OCI-LY7 (cell line): ENCODE measurements around the gene BZW1. TPM values are rescaled to one million over a fixed set of nuclear protein-coding genes. Genes with fewer than 3 reads are reported as not detected.
A peak's percentile ranks its signal among the peaks of the same experiment; 100 is the strongest.

Experiments used
- BruUV-seq: library from RNA; stranded (reverse); fragments of 400-500 nt; replicated peaks from 2 replicates; lab custom pipeline; 2021; lab: Mats Ljungman, UMichigan
- CTCF ChIA-PET: fragments of 300-600 bp; sonication (Branson Sonifier 250); formaldehyde crosslinking; loops from one replicate; lab custom pipeline; 2022; ENCODE audit warnings: antibody characterized with exemption; ENCODE audit not compliant: unreplicated experiment; lab: Charles Lee
- POLR2A ChIA-PET: fragments of 300-600 bp; sonication (Branson Sonifier 250); formaldehyde crosslinking; loops from one replicate; lab custom pipeline; 2022; ENCODE audit warnings: antibody characterized with exemption; lab: Charles Lee
- DNase-seq: peaks from one replicate; pipeline ENCODE4 v3.0.0-alpha.2; 2015; ENCODE audit warnings: low spot score
- H2AFZ ChIP-seq: fragments of 200-600 bp; sonication (generic), shearing (Covaris generic); 2 replicates; pipeline ENCODE4 v1.6.1; 2014; ENCODE audit warnings: mild to moderate bottlenecking, antibody characterized with exemption, low read length, moderate library complexity
- H3K27ac ChIP-seq: fragments of 200-600 bp; sonication (generic); 2 replicates; pipeline ENCODE4 v1.5.1; 2014; ENCODE audit warnings: mixed run types, low read depth, mild to moderate bottlenecking, moderate library complexity, low read length, inconsistent platforms; ENCODE audit not compliant: poor library complexity, severe bottlenecking
- H3K36me3 ChIP-seq: fragments of 200-600 bp; sonication (generic); 2 replicates; pipeline ENCODE4 v1.6.1; 2014; ENCODE audit warnings: mild to moderate bottlenecking, antibody characterized with exemption, low read length, moderate library complexity, mixed read lengths; ENCODE audit not compliant: insufficient read depth
- H3K4me1 ChIP-seq: fragments of 200-600 bp; sonication (generic); 2 replicates; pipeline ENCODE4 v1.5.1; 2014; ENCODE audit warnings: mild to moderate bottlenecking, low read length; ENCODE audit not compliant: insufficient read depth, poor library complexity, severe bottlenecking
- H3K4me2 ChIP-seq: fragments of 200-600 bp; sonication (generic); 2 replicates; pipeline ENCODE4 v1.6.1; 2014; ENCODE audit warnings: mild to moderate bottlenecking, low read length
- H3K4me3 ChIP-seq: fragments of 200-600 bp; sonication (generic); 2 replicates; pipeline ENCODE4 v1.5.1; 2014; ENCODE audit warnings: mild to moderate bottlenecking, low read depth, low read length; ENCODE audit not compliant: poor library complexity, severe bottlenecking
- H3K79me2 ChIP-seq: fragments of 200-600 bp; sonication (generic); 2 replicates; pipeline ENCODE4 v1.6.1; 2016; ENCODE audit warnings: low read depth, mild to moderate bottlenecking, low read length, moderate library complexity, mixed read lengths; ENCODE audit not compliant: insufficient read depth
- H3K9me2 ChIP-seq: fragments of 200-600 bp; sonication (generic); 2 replicates; pipeline ENCODE4 v1.6.1; 2016; ENCODE audit warnings: mild to moderate bottlenecking, low read length, mixed read lengths; ENCODE audit not compliant: insufficient read depth
- H3K9me3 ChIP-seq: fragments of 200-600 bp; sonication (generic); 2 replicates; pipeline ENCODE4 v1.6.1; 2014; ENCODE audit warnings: mild to moderate bottlenecking, mixed run types, low read length, mixed read lengths
- H4K20me1 ChIP-seq: fragments of 200-600 bp; sonication (generic); 2 replicates; pipeline ENCODE4 v1.6.1; 2014; ENCODE audit warnings: mild to moderate bottlenecking, antibody characterized with exemption, low read length, moderate library complexity, mixed read lengths; ENCODE audit not compliant: insufficient read depth
- CTCF ChIP-seq: fragments of 200-600 bp; sonication (generic); conservative IDR thresholded peaks from 2 replicates; pipeline ENCODE4 v1.5.1; 2014; ENCODE audit warnings: mild to moderate bottlenecking, antibody characterized with exemption, low read length, moderate library complexity, mixed read lengths
- EZH2phosphoT487 ChIP-seq: fragments of 200-600 bp; sonication (generic); IDR thresholded peaks from 2 replicates; pipeline ENCODE4 v1.6.1; 2018; ENCODE audit warnings: low read depth, borderline replicate concordance, mild to moderate bottlenecking, mixed run types, antibody characterized with exemption, low read length, moderate library complexity, mixed read lengths
- intact Hi-C: fragments of 100-400 bp; cut with micrococcal nuclease; formaldehyde crosslinking; loops from one replicate; pipeline ENCODE4 v1.10.0; 2022; ENCODE audit not compliant: unreplicated experiment
- total RNA-seq, 2 experiments: library from RNA; depleted of rRNA in 1 of 2; stranded (reverse); fragments of >200 nt in 1 of 2; shearing (Covaris generic) in 1 of 2; gene quantifications; 2 replicates each; pipeline ENCODE4 v1.2.3, GENCODE V29; 2014 to 2022

The BZW1 gene
- total RNA-seq, 2 experiments from 2014 or later, result 180 to 183 TPM

GRCh38 chr2:200847939-200848338 lies 36.2 kb downstream of the BZW1 start:
- intact Hi-C loops, result no loop called here
- H3K4me1 ChIP-seq, result no peaks in the 10 kb centered on the region
- H3K4me2 ChIP-seq, result no peak overlapping the region
- H3K36me3 ChIP-seq, result peaks cover 27% of the 10 kb centered on the region
- no peak for DNase-seq
- no peak overlapping the region for H3K27ac ChIP-seq
- H3K79me2 ChIP-seq, result no peaks in the 10 kb centered on the region
- H4K20me1 ChIP-seq, result no peaks in the 10 kb centered on the region; the same call in 1 of the 2 replicates
- POLR2A ChIA-PET, result interaction anchor here (0.6 to 1.0 kb wide), 4 partner anchors 11 to 31 kb away, joined by 3 to 4 read pairs (median 4); no protein-coding TSS in a partner anchor
- H3K4me3 ChIP-seq, result no peak overlapping the region
- no peaks in the 10 kb centered on the region for H3K9me2 ChIP-seq
- H2AFZ ChIP-seq, result no peak overlapping the region
- BruUV-seq, result no TSS peak
- H3K9me3 ChIP-seq, result no peaks in the 10 kb centered on the region
- CTCF ChIA-PET, result no interaction called here
- no peak for TF ChIP-seq EZH2phosphoT487
- TF ChIP-seq CTCF, result no peak

GRCh38 chr2:200850512-200851256 lies 39.0 kb downstream of the BZW1 start:
- DNase-seq, result no peak
- no peak overlapping the region for H3K4me2 ChIP-seq
- no peak overlapping the region for H3K4me3 ChIP-seq
- no peaks in the 10 kb centered on the region for H3K9me2 ChIP-seq
- ChIA-PET POLR2A (interaction anchor here (1.4 kb wide), 1 partner anchor 18 kb away, joined by 3 read pairs; no protein-coding TSS in a partner anchor), CTCF (no interaction called here)
- H3K27ac ChIP-seq, result no peak overlapping the region
- no peaks in the 10 kb centered on the region; the same call in 1 of the 2 replicates for H4K20me1 ChIP-seq
- intact Hi-C loops, result no loop called here
- no peaks in the 10 kb centered on the region for H3K9me3 ChIP-seq
- H3K4me1 ChIP-seq, result no peaks in the 10 kb centered on the region
- H3K36me3 ChIP-seq, result peaks cover 55% of the 10 kb centered on the region
- BruUV-seq, result TSS peak; percentile 19
- TF ChIP-seq CTCF (no peak), EZH2phosphoT487 (no peak)
- no peak overlapping the region for H2AFZ ChIP-seq
- H3K79me2 ChIP-seq, result no peaks in the 10 kb centered on the region
